MCF 10A (cell line): Measurements from ENCODE around the gene TIAL1. TPM values are rescaled to one million over a fixed set of nuclear protein-coding genes. Genes with fewer than 3 reads are reported as not detected.

ENCODE experiments used
- BruUV-seq: library from RNA; stranded (reverse); fragments of 400-500 nt; replicated peaks from 2 replicates; lab custom pipeline; 2021; lab: Mats Ljungman, UMichigan
- CTCF ChIA-PET: fragments of 300-600 bp; sonication (Branson Sonifier 250); formaldehyde crosslinking; extraction: SDS; loops from one replicate; lab custom pipeline; 2021; ENCODE audit warnings: antibody characterized with exemption, inconsistent platforms; lab: Yijun Ruan, JAX
- POLR2A ChIA-PET: fragments of 300-600, 350-650 bp; sonication (Branson Sonifier 250); formaldehyde crosslinking; extraction: SDS; loops from one replicate; lab custom pipeline; 2020; ENCODE audit warnings: antibody characterized with exemption, inconsistent platforms; lab: Yijun Ruan, JAX
- DNase-seq: peaks from one replicate; pipeline ENCODE4 v3.0.0-alpha.2; 2018; ENCODE audit not compliant: unreplicated experiment
- H3K27ac Mint-ChIP-seq: one replicate; pipeline ENCODE4 v1.8.0; 2022; ENCODE audit warnings: mild to moderate bottlenecking, low read depth, mixed read lengths; ENCODE audit not compliant: unreplicated experiment
- H3K27me3 Mint-ChIP-seq: one replicate; pipeline ENCODE4 v1.8.0; 2022; ENCODE audit warnings: mixed read lengths; ENCODE audit not compliant: insufficient read depth, unreplicated experiment
- H3K36me3 Mint-ChIP-seq: one replicate; pipeline ENCODE4 v1.8.0; 2022; ENCODE audit warnings: mild to moderate bottlenecking, moderate library complexity, mixed read lengths; ENCODE audit not compliant: insufficient read depth, unreplicated experiment
- H3K4me1 Mint-ChIP-seq: one replicate; pipeline ENCODE4 v1.8.0; 2022; ENCODE audit warnings: mixed read lengths; ENCODE audit not compliant: insufficient read depth, unreplicated experiment
- H3K4me3 Mint-ChIP-seq: one replicate; pipeline ENCODE4 v1.8.0; 2022; ENCODE audit warnings: mild to moderate bottlenecking, moderate library complexity, mixed read lengths; ENCODE audit not compliant: unreplicated experiment
- H3K9me3 Mint-ChIP-seq: one replicate; pipeline ENCODE4 v1.8.0; 2022; ENCODE audit warnings: mixed read lengths; ENCODE audit not compliant: unreplicated experiment
- CTCF ChIP-seq: fragments of 200-600 bp; IDR thresholded peaks from one replicate; pipeline ENCODE4 v1.8.0; 2022; ENCODE audit warnings: antibody characterized with exemption, mild to moderate bottlenecking; ENCODE audit not compliant: unreplicated experiment
- intact Hi-C: fragments of 100-400 bp; cut with micrococcal nuclease; formaldehyde crosslinking; loops from 2 replicates; pipeline ENCODE4 v1.14.1; 2022
- total RNA-seq: library from RNA; stranded (reverse); gene quantifications from 2 replicates; pipeline ENCODE4 v1.2.3, GENCODE V29; 2022

The TIAL1 gene
- total RNA-seq, 1 experiment from 2014 or later, result 149 TPM

- H3K27ac Mint-ChIP-seq, result no peak overlapping the region
- TF ChIP-seq CTCF, result no peak
- no TSS peak for BruUV-seq
- H3K36me3 Mint-ChIP-seq, result peaks cover 14% of the 10 kb centered on the region
- no peak overlapping the region for H3K4me3 Mint-ChIP-seq
- H3K27me3 Mint-ChIP-seq, result no peaks in the 10 kb centered on the region
- CTCF ChIA-PET, result interaction anchor here (0.5 to 0.9 kb wide), 2 partner anchors 8 to 132 kb away, joined by 3 read pairs; no protein-coding TSS in a partner anchor
- no peak for DNase-seq
- intact Hi-C loops, result no loop called here
- no peaks in the 10 kb centered on the region for H3K9me3 Mint-ChIP-seq
- POLR2A ChIA-PET, result interaction anchor here (0.5 kb wide), 1 partner anchor 13 kb away, joined by 3 read pairs; no protein-coding TSS in a partner anchor
- H3K4me1 Mint-ChIP-seq, result peaks cover 17% of the 10 kb centered on the region
Observed at GRCh38 chr10:119525116-119525515, 71.6 kb downstream of the TIAL1 start.

- TF ChIP-seq CTCF, result no peak
- no peaks in the 10 kb centered on the region for H3K9me3 Mint-ChIP-seq
- H3K27ac Mint-ChIP-seq, result no peak overlapping the region
- no peaks in the 10 kb centered on the region for H3K27me3 Mint-ChIP-seq
- H3K36me3 Mint-ChIP-seq, result peaks cover 14% of the 10 kb centered on the region
- POLR2A ChIA-PET, result interaction anchor here (0.5 to 0.7 kb wide), 2 partner anchors 13 to 19 kb away, joined by 3 read pairs; no protein-coding TSS in a partner anchor
- no peak for DNase-seq
- peaks cover 17% of the 10 kb centered on the region for H3K4me1 Mint-ChIP-seq
- no peak overlapping the region for H3K4me3 Mint-ChIP-seq
- intact Hi-C loops, result no loop called here
- no TSS peak for BruUV-seq
- CTCF ChIA-PET, result no interaction called here
Observed at GRCh38 chr10:119524720-119525070, 72.1 kb downstream of the TIAL1 start.

- H3K27me3 Mint-ChIP-seq, result no peaks in the 10 kb centered on the region
- peaks cover 17% of the 10 kb centered on the region for H3K4me1 Mint-ChIP-seq
- H3K9me3 Mint-ChIP-seq, result no peaks in the 10 kb centered on the region
- peaks cover 14% of the 10 kb centered on the region for H3K36me3 Mint-ChIP-seq
- no TSS peak for BruUV-seq
- POLR2A ChIA-PET, result interaction anchor here (0.5 to 0.7 kb wide), 3 partner anchors 12 to 164 kb away, joined by 3 to 6 read pairs (median 3); no protein-coding TSS in a partner anchor
- CTCF ChIA-PET, result no interaction called here
- no peak overlapping the region for H3K27ac Mint-ChIP-seq
- TF ChIP-seq CTCF, result no peak
- no peak overlapping the region for H3K4me3 Mint-ChIP-seq
- DNase-seq, result no peak
- intact Hi-C loops, result no loop called here
Observed at GRCh38 chr10:119523895-119524719, 72.7 kb downstream of the TIAL1 start.

Other genes with a start within 250 kb of the TIAL1 start
- gene RGS10, start 54.2 kb downstream of the TIAL1 start, total RNA-seq, result 17.0 and 26.0 TPM in 2 replicates
- 53.7 and 55.2 TPM in 2 replicates for gene BAG3, start 54.4 kb upstream of the TIAL1 start, total RNA-seq
- gene INPP5F, start 129.1 kb upstream of the TIAL1 start, total RNA-seq, result 10.3 and 14.9 TPM in 2 replicates